ENCODE results near the gene TMTC2. TPM values are rescaled to one million over a fixed set of nuclear protein-coding genes. Genes with fewer than 3 reads are reported as not detected.

TMTC2 gene
- total RNA-seq, 1 experiment from 2014 or later = 1.7 TPM

GRCh38 chr12:83059107-83059506 is 372.4 kb downstream of the TMTC2 start:
- no TSS peak for BruUV-seq (replicated peaks)
- no peaks in the 10 kb centered on the region for H3K9me3 Mint-ChIP-seq (ENCODE audit: unreplicated experiment)
- DNase-seq (ENCODE audit: unreplicated experiment) = no peak
- intact Hi-C loops (cut with micrococcal nuclease) = no loop called here
- H3K27me3 Mint-ChIP-seq (ENCODE audit: insufficient read depth, unreplicated experiment) = no peaks in the 10 kb centered on the region
- no peak for TF ChIP-seq CTCF (IDR thresholded peaks at IDR 0.05; ENCODE audit: unreplicated experiment)
- CTCF ChIA-PET = no interaction called here
- no peak overlapping the region for H3K4me3 Mint-ChIP-seq (ENCODE audit: unreplicated experiment)
- POLR2A ChIA-PET = no interaction called here
- no peak overlapping the region for H3K27ac Mint-ChIP-seq (ENCODE audit: low read depth, unreplicated experiment)
- H3K36me3 Mint-ChIP-seq (ENCODE audit: insufficient read depth, unreplicated experiment) = no peaks in the 10 kb centered on the region
- no peaks in the 10 kb centered on the region for H3K4me1 Mint-ChIP-seq (ENCODE audit: insufficient read depth, unreplicated experiment)

GRCh38 chr12:83065562-83065961 is 378.9 kb downstream of the TMTC2 start:
- Mint-ChIP-seq H3K27ac (ENCODE audit: low read depth, unreplicated experiment) (no peak overlapping the region), H3K4me1 (ENCODE audit: insufficient read depth, unreplicated experiment) (no peaks in the 10 kb centered on the region), H3K27me3 (ENCODE audit: insufficient read depth, unreplicated experiment) (no peaks in the 10 kb centered on the region), H3K4me3 (ENCODE audit: unreplicated experiment) (no peak overlapping the region), H3K36me3 (ENCODE audit: insufficient read depth, unreplicated experiment) (no peaks in the 10 kb centered on the region), H3K9me3 (ENCODE audit: unreplicated experiment) (no peaks in the 10 kb centered on the region)
- DNase-seq (ENCODE audit: unreplicated experiment) = no peak
- no peak for TF ChIP-seq CTCF (IDR thresholded peaks at IDR 0.05; ENCODE audit: unreplicated experiment)
- no TSS peak for BruUV-seq (replicated peaks)
- ChIA-PET POLR2A (interaction anchor here (0.6 kb wide), 1 partner anchor 848 kb away, joined by 3 read pairs; no protein-coding TSS in a partner anchor), CTCF (no interaction called here)
- intact Hi-C loops (cut with micrococcal nuclease) = no loop called here

- no peak overlapping the region for H3K27ac Mint-ChIP-seq (ENCODE audit: low read depth, unreplicated experiment)
- no TSS peak for BruUV-seq (replicated peaks)
- no peaks in the 10 kb centered on the region for H3K4me1 Mint-ChIP-seq (ENCODE audit: insufficient read depth, unreplicated experiment)
- CTCF ChIA-PET = interaction anchor here (0.6 kb wide), 1 partner anchor 774 kb away, joined by 3 read pairs; no protein-coding TSS in a partner anchor
- H3K27me3 Mint-ChIP-seq (ENCODE audit: insufficient read depth, unreplicated experiment) = no peaks in the 10 kb centered on the region
- no peaks in the 10 kb centered on the region for H3K9me3 Mint-ChIP-seq (ENCODE audit: unreplicated experiment)
- intact Hi-C loops (cut with micrococcal nuclease) = no loop called here
- H3K36me3 Mint-ChIP-seq (ENCODE audit: insufficient read depth, unreplicated experiment) = no peaks in the 10 kb centered on the region
- no peak for DNase-seq (ENCODE audit: unreplicated experiment)
- no peak for TF ChIP-seq CTCF (IDR thresholded peaks at IDR 0.05; ENCODE audit: unreplicated experiment)
- H3K4me3 Mint-ChIP-seq (ENCODE audit: unreplicated experiment) = no peak overlapping the region
- POLR2A ChIA-PET = no interaction called here
Observed at GRCh38 chr12:83067981-83068380, 381.3 kb downstream of the TMTC2 start.

- Mint-ChIP-seq H3K4me1 (ENCODE audit: insufficient read depth, unreplicated experiment) (no peaks in the 10 kb centered on the region), H3K36me3 (ENCODE audit: insufficient read depth, unreplicated experiment) (no peaks in the 10 kb centered on the region), H3K27me3 (ENCODE audit: insufficient read depth, unreplicated experiment) (no peaks in the 10 kb centered on the region), H3K9me3 (ENCODE audit: unreplicated experiment) (peaks cover 5% of the 10 kb centered on the region), H3K4me3 (ENCODE audit: unreplicated experiment) (no peak overlapping the region), H3K27ac (ENCODE audit: low read depth, unreplicated experiment) (no peak overlapping the region)
- DNase-seq (ENCODE audit: unreplicated experiment) = no peak
- TF ChIP-seq CTCF (IDR thresholded peaks at IDR 0.05; ENCODE audit: unreplicated experiment) = no peak
- ChIA-PET CTCF (no interaction called here), POLR2A (no interaction called here)
- intact Hi-C loops (cut with micrococcal nuclease) = no loop called here
- no TSS peak for BruUV-seq (replicated peaks)
Observed at GRCh38 chr12:83074358-83074894, 387.7 kb downstream of the TMTC2 start.
